ENCODE results near the gene ABCB11. TPM values are rescaled to one million over a fixed set of nuclear protein-coding genes. Genes with fewer than 3 reads are reported as not detected.
A peak's percentile ranks its signal among the peaks of the same experiment; 100 is the strongest.

ABCB11 gene
- total RNA-seq, 1 experiment from 2014 or later = 0.03 TPM

DNA sequence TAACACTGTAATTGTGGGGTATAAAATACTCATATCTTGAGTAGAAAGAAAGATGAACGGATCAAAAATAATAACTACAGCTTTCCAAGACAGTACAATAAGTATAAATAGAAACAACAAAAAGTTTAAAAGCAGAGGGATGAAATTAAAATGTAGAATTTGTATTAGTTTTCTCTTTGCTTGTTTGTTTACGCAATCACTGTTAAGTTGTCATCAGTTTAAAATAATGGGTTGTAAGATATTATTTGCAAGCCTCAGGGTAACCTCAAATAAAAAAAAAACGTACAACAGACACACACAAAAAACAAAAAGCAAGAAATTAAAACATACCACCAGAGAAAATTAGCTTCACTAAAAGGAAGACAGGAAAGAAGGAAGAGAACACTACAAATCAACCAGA is 18.0 kb upstream of the ABCB11 start:
- in situ Hi-C loops (cut with HindIII; ENCODE audit: low pct_unique_long_range_greater_than_20kb, low sequenced_read_pairs) = no loop called here
- no peak for DNase-seq (ENCODE audit: low read depth, low spot score)

DNA sequence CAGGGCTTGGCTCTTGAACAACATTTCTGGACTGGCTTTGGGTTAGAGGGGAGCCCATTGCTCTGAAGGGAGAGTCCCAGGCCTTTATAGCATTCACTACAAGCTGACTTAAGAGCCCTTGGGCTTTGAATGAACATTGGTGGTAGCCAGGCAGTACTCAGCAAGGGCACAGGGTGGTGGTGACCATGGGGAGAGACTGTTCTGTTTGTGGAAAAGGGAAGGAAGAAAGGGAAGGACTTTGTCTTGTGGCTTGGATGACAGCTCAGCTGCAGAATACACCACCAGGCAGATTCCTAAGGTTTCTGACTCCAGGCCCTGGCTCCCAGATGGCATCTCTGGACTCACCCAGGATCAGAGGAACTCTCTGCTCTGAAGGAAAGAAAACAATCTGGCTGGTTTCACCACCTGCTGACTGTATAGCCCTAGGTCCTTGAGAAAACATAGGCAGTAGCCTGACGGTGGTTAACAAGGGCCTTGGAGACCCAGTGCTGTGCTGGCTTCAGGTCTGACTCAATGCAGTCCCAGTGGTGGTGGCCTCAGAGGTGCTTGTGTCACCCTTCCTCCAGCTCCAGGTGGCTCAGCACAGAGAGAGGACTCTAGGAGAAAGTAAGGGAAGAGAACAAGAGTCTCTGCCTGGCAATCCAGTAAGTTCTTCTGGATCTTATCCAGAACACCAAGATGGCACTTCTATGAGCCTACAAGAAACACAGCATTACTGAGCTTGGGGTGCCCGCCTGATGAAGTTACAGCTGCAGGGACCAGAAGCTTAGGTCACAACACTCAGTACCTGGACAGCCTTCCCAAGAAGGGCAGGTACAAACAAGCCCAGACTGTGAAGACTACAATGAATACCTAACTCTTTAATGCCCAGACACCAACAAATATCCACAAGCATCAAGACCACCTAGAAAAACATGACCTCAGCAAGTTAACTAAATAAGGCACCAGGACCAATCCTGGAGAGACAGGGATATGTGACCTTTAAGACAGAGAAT is 16.4 kb upstream of the ABCB11 start:
- in situ Hi-C loops (cut with HindIII; ENCODE audit: low pct_unique_long_range_greater_than_20kb, low sequenced_read_pairs) = no loop called here
- no peak for DNase-seq (ENCODE audit: low read depth, low spot score)

DNA sequence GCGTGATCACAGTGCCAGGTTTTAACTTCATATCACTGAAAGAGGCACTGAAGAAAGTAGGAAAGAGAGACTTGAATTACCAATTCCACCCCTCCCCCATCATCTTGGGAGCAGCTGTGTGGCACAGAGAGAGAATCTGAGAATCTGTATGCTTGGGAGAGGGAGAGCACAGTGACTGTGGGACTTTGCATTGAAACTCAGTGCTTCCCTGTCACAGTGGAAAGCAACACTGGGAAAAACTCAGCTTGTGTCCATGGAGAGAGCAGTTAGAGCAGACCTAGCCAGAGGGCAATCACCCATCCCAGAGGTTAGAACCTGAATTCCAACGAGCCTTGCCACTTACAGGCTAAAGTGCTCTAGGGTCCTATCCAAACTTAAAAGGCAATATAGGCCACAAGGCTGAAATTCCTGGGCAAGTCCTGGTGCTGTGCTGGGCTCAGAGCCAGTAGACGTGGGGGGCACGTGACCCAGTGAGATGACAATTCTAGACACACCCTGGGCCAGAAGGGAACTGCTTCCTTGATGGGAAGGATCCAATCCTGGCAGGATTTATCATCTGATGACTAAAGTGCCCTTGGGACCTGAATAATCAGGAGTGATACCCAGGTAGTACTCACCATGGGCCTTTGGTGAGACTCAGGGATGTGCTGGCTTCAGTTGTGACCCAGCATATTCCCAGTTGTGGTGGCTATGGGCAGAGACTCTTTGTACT is 15.5 kb upstream of the ABCB11 start:
- DNase-seq (ENCODE audit: low read depth, low spot score) = no peak
- in situ Hi-C loops (cut with HindIII; ENCODE audit: low pct_unique_long_range_greater_than_20kb, low sequenced_read_pairs) = no loop called here

DNA sequence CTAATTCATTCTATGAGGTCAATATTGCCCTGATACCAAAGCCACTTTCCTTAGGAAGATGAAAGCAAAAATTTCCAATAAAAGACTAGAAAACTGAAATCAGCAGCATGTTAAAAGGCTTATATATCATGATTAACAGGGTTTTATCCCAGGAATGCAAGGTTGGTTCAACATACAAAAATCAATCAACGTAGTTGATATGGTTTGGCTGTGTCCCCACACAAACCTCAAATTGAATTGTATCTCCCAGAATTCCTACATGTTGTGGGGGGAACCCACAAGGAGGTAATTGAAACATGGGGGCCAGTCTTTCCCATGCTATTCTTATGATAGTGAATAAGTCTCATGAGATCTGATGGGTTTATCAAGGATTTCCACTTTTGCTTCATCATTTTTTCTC is 11.7 kb upstream of the ABCB11 start:
- DNase-seq (ENCODE audit: low read depth, low spot score) = no peak
- in situ Hi-C loops (cut with HindIII; ENCODE audit: low pct_unique_long_range_greater_than_20kb, low sequenced_read_pairs) = no loop called here

DNA sequence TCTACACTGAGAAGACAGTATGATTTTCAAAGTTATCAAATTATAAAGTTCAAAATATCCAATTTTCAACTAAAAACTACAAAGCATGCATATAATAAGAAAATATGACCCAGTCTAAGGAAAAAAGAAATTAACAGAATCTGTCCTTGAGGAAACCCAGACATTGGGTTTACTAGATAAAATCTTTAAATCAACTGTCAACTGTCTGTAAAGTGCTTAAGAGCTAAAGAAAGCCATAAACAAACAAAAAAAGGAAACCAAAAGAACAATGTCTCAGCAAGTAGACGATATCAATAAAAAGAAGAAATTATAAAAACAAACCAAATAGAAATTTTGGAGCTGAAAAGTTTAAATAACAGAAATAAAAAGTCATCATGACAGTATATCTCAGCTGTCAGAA is 10.5 kb upstream of the ABCB11 start:
- in situ Hi-C loops (cut with HindIII; ENCODE audit: low pct_unique_long_range_greater_than_20kb, low sequenced_read_pairs) = no loop called here
- no peak for DNase-seq (ENCODE audit: low read depth, low spot score)

DNA sequence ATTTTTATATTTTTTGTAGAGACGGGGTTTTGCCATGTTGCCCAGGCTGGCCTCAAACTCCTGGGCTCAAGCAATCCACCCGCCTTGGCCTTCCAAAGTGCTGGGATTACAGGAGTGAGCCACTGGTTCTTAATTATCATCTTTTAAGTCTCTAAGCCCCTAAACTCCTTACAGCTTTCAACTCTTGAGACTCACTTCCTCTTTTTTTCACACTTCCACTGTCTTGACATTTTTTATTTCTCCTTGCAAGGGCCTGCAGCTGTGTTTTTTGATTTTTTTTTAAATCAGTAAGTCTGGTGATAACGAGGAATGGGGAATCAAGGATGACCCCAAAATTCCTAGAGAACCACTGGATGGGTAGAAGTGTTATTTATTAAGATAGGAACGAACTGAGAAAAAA is 8.6 kb upstream of the ABCB11 start:
- DNase-seq (ENCODE audit: low read depth, low spot score) = no peak
- in situ Hi-C loops (cut with HindIII; ENCODE audit: low pct_unique_long_range_greater_than_20kb, low sequenced_read_pairs) = no loop called here

DNA sequence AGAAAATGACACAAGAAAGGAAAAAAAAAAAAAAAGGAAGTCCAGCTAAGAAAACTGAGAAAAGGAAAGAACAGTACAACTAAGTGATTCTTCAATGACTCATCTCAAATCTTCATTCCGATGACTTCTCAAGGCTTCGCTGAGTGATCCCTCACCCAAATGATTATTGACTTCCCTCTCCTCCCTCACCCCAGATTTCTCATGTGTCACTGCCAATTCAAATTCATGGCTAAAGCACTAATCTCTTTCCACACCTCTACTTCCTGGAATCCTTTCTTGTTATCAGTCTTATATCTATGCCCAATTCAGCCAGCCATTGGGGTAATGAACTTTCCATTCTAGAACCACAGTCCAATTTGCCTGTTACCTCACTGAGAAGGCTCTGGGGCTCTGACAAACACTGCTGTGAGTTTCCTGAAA is 7.2 kb upstream of the ABCB11 start:
- in situ Hi-C loops (cut with HindIII; ENCODE audit: low pct_unique_long_range_greater_than_20kb, low sequenced_read_pairs) = no loop called here
- no peak for DNase-seq (ENCODE audit: low read depth, low spot score)

DNA sequence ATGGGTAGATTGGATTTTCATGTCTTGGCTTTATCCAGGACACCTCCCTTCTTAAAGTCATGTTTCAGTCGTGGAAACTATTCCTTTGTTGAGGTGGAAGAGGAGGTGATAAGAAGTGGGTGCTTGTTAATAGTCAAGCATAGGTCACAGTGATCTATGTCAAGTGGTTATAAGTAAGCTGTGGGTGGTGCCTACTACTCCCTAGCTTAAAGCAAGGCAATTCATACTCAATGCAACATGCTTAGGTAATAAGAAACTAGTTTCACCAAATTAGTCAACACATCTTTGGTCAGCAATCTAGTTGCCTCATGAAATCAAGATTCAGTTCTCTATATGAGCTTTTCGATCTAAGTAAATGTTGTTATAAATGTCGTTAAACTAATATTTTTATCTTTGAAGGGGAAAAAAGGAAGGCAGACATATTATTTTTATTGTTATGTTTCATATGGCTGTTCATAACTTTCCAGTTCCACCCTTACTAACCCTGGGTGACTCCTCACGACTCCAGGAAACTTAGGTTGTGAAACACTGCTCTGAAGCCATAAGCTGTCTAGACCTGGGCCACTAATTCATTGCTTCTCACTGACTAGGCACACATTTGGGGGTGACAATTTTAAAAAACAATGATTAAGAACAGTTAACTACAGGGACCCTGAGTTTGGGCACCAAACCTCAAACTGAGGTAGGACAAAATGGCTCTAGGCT is 5.8 kb upstream of the ABCB11 start:
- in situ Hi-C loops (cut with HindIII; ENCODE audit: low pct_unique_long_range_greater_than_20kb, low sequenced_read_pairs) = no loop called here
- no peak for DNase-seq (ENCODE audit: low read depth, low spot score)

DNA sequence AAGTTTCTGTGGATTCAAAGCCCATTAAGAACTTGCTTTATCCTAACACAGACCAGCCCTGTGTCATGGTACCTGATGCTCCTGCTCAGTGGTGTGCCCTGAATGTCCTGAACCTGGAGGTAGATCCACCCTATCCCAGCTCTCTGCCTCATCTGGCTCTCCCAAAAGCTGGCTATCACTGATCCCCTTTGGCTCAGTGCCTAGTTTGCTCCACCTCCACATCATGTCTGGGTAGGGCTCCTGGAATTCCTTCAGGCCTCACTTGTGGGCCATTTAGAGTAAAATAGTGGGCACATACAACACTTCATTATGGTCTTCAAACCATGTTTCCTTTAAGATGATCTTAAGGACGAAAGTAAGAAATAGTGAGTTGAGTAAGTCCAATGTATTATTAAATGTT is 4.8 kb upstream of the ABCB11 start:
- in situ Hi-C loops (cut with HindIII; ENCODE audit: low pct_unique_long_range_greater_than_20kb, low sequenced_read_pairs) = no loop called here
- DNase-seq (ENCODE audit: low read depth, low spot score) = no peak

DNA sequence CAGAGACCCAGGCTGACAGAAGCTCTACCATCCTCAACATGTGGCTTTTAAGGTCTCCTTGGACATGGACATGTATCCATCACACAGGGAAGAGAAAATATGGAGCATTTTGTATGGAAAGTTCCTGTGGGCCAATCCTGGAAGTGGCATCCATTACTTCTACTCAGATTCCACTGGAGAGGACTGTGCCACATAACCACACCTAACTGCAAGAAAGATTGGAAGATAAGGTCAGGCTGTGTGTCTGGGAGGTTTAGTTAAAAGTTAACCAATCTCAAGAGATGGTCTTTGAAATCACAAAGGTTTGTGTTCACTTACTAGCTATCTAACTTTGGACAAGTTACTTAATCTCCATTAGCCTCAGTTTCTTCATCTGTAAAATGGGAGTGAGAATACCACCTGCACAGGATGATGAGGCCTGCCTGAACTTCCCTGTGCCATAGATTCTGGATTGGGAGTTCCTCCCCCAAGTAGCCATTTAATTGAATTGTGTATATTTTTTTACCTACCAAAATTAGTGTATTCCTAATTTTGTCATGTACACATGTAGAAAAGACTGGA is 3.9 kb upstream of the ABCB11 start:
- no peak for DNase-seq (ENCODE audit: low read depth, low spot score)
- in situ Hi-C loops (cut with HindIII; ENCODE audit: low pct_unique_long_range_greater_than_20kb, low sequenced_read_pairs) = no loop called here

DNA sequence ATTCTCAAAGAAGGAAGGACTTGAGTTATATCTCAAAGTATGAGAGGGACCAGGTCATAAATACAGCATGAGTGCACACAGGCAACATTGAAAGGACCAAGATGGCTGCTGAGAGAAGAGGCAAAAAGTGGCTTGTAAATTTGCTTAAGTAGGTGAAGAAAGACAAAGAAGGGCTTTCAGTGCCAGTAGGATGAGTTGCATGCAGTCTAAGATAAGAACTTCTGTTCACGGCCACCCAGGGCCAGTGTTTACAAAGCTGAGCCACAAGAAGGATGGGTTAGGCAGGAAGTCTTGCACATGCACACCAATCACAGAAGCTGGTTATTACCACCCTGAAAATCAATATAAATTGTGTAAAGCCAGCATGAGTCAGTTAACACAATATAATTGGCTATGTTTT is 3.1 kb upstream of the ABCB11 start:
- in situ Hi-C loops (cut with HindIII; ENCODE audit: low pct_unique_long_range_greater_than_20kb, low sequenced_read_pairs) = no loop called here
- peak; percentile 49 for DNase-seq (ENCODE audit: low read depth, low spot score)

DNA sequence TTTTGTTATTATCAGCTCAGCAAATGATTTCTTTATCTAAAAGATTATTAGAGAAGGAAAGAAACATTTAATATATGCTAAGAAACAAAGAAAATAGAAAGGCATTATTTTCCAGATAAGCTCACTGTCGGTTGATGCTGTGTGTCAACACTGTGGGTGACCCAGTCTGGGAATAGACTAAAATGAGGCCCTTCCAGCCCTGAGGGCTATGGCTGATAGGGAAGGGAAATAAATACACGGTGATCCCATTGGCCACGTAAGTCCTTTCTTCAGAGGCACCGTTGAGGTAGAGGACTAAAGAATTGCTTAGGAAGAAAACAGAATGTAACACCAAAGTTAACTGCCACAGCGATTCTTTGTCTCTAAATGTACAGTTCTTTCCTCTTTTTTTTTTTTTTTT is 1.8 kb downstream of the ABCB11 start:
- no peak for DNase-seq (ENCODE audit: low read depth, low spot score)
- in situ Hi-C loops (cut with HindIII; ENCODE audit: low pct_unique_long_range_greater_than_20kb, low sequenced_read_pairs) = no loop called here

DNA sequence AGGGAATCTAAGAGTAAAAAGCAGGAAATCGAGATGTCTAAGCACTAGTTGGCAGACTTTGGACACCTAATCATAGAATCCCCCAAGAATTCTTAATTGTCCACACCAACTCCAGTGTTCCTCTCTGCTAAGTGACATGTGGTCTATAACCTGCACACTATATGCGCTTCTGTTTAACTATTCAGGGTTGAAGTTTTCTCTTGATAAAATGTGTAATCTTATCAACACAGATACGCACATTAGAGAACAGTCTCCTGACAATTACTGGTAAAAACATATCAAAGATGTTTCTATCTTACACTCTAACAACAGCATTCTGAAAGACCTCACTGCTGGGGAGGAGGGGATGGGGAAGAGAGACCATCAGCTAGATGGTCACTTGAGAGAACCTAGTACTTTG is 3.9 kb downstream of the ABCB11 start:
- no peak for DNase-seq (ENCODE audit: low read depth, low spot score)
- in situ Hi-C loops (cut with HindIII; ENCODE audit: low pct_unique_long_range_greater_than_20kb, low sequenced_read_pairs) = no loop called here

DNA sequence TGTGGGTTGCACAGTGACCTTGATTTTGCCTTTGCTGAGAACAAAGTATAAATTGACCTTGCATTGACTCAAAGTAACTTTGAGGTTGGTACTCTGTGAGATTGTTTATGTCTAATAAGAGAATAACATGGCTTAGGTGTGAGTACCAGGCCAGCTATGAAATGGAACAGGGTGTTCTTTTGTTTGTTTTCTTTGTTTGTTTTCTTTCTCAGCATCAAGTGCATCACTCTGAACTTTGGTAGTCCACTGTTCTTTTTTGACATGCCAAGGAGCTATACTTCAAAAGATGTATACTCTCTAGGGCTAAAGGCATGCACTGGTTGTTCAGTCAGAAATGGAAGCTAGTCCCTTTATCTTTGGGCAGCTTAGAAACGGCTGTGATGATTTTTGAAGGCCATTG is 5.1 kb downstream of the ABCB11 start:
- no peak for DNase-seq (ENCODE audit: low read depth, low spot score)
- in situ Hi-C loops (cut with HindIII; ENCODE audit: low pct_unique_long_range_greater_than_20kb, low sequenced_read_pairs) = no loop called here

DNA sequence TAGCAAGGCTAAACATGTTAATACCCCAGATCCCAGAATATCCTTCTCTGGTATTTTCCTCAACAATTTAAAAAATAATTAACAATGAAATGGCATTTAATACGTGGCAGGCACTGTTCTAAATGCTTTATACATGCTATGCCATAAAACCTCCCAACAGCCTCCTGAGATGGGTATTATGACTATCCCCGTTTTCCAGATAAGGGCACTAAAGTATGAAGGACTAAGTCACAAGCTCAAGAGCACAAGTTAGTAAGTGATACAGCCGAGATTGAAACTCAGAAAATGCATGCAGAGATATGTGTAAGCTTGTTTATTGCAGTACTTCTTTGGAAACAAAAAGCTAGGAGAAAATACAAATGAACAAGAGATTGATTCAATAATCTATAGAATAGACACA is 8.0 kb downstream of the ABCB11 start:
- in situ Hi-C loops (cut with HindIII; ENCODE audit: low pct_unique_long_range_greater_than_20kb, low sequenced_read_pairs) = no loop called here
- no peak for DNase-seq (ENCODE audit: low read depth, low spot score)

DNA sequence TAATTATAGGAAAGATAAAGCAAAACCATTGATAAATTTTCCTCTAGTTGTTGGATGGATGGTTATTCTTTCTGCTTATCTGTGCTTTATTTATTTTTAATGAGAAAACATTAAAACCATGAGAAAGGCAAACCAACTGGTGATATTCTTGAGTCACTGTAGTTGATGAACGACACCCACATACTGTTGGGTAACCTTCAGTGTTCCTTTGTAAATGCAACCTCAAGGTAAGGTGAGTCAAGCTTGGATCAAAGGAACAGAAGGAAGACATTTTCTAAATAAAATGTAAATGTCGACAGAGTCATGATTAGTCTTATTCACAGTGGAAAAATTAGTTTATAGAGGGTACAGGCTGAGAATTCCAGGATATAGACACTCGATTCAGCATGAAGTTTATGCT is 12.7 kb downstream of the ABCB11 start:
- no peak for DNase-seq (ENCODE audit: low read depth, low spot score)
- in situ Hi-C loops (cut with HindIII; ENCODE audit: low pct_unique_long_range_greater_than_20kb, low sequenced_read_pairs) = no loop called here

DNA sequence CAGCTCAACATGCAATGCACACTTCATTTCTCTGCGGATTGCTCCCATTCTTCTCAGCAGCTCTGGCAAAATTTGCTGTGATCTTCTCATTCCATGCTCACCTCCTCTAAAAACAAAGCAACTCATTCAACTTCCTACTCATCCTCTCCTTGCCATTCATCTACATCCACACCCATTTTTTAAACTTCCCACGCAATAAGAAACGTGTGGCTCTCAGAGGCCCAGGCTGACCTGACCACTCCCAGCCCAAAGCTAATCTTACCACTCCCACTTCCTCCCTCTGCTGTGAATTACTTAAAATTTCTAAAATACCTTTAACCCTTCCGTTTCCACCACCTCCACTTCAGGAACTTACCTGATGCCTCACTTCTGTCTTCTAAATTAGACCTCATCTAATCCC is 15.2 kb downstream of the ABCB11 start:
- in situ Hi-C loops (cut with HindIII; ENCODE audit: low pct_unique_long_range_greater_than_20kb, low sequenced_read_pairs) = no loop called here
- DNase-seq (ENCODE audit: low read depth, low spot score) = no peak

DNA sequence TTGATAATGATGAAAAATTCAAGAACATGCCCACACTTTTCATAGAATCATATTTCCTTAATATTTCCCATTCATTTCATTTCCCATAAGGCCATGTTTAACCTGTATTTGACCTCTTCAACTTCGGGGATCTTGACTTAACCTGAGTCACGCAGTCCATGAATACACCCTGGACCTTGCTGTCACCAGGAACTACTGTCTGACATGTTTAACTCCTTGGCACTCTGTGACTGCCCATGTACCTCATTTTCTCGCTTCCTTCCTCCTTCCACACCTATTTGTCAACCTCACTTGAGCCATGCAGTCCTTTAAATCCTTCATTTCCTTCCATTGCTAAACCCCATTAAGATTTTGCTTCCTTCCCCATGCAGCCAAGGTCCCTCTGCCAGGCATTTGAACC is 16.3 kb downstream of the ABCB11 start:
- in situ Hi-C loops (cut with HindIII; ENCODE audit: low pct_unique_long_range_greater_than_20kb, low sequenced_read_pairs) = no loop called here
- no peak for DNase-seq (ENCODE audit: low read depth, low spot score)

All from SK-MEL-5 (cell line).